Gastroesophageal sphincter (tissue), 4 donors: ENCODE results near the gene ACSS1. TPM values are rescaled to one million over a fixed set of nuclear protein-coding genes. Genes with fewer than 3 reads are reported as not detected.

Experiments
- ATAC-seq: fragments of 150-250 bp; one replicate; pipeline ENCODE4 v1.9.1; 2016; ENCODE audit warnings: mild to moderate bottlenecking, moderate library complexity
- H3K27ac ChIP-seq, 4 donors: fragments of 200-600 bp; sonication (generic) in 3 of 4; 1 replicate in 3 of 4; 2 replicates in 1 of 4; pipeline ENCODE4 v1.5.1; 2016 to 2019
- H3K27me3 ChIP-seq: fragments of 200-600 bp; sonication (generic); one replicate; pipeline ENCODE4 v1.5.1; 2019
- H3K36me3 ChIP-seq, 2 donors: fragments of 200-600 bp; sonication (generic); one replicate each; pipeline ENCODE4 v1.5.1; 2019; ENCODE audit warnings: control low read depth in 1 of 2
- H3K4me1 ChIP-seq, 3 donors: fragments of 200-600 bp; sonication (generic); 1 replicate in 2 of 3; 2 replicates in 1 of 3; pipeline ENCODE4 v1.5.1; 2016 to 2019; ENCODE audit warnings: control low read depth in 2 of 3
- H3K4me3 ChIP-seq, 2 donors: fragments of 200-600 bp; sonication (generic); one replicate each; pipeline ENCODE4 v1.5.1; 2019; ENCODE audit warnings: mild to moderate bottlenecking in 1 of 2, moderate library complexity in 1 of 2
- H3K9me3 ChIP-seq, 3 donors: fragments of 200-600 bp; sonication (generic); one replicate each; pipeline ENCODE4 v1.5.1; 2017 to 2019; ENCODE audit warnings: control low read depth in 2 of 3
- CTCF ChIP-seq, 4 experiments: fragments of 200-600 bp in 2 of 4; fragments of 450-650 bp in 2 of 4; sonication (generic) in 1 of 4; IDR thresholded peaks; one replicate each; pipeline ENCODE4 v1.5.1; 2017 to 2019; ENCODE audit warnings: antibody characterized with exemption in 4 of 4, mild to moderate bottlenecking in 2 of 4, moderate library complexity in 2 of 4
- EP300 ChIP-seq: sonication (generic); formaldehyde crosslinking; IDR thresholded peaks from one replicate; pipeline ENCODE4 v1.6.1; 2017; ENCODE audit warnings: antibody characterized with exemption, mild to moderate bottlenecking
- POLR2A ChIP-seq, 2 donors: fragments of 450-650 bp; IDR thresholded peaks; one replicate each; pipeline ENCODE4 v1.6.1; 2017; ENCODE audit warnings: antibody characterized with exemption in 2 of 2, mild to moderate bottlenecking in 2 of 2, moderate library complexity in 1 of 2
- POLR2AphosphoS5 ChIP-seq: sonication (generic); formaldehyde crosslinking; IDR thresholded peaks from one replicate; pipeline ENCODE4 v1.6.1; 2017; ENCODE audit warnings: antibody characterized with exemption
- WGBS, 2 donors: methylation state at CpG; one replicate each; pipeline ENCODE4 v1.1.5; 2018; ENCODE audit warnings: low coverage in 1 of 2; 5-methylcytosine and 5-hydroxymethylcytosine counted together
- total RNA-seq, 4 donors: library from RNA; depleted of rRNA; stranded (reverse); fragments of >200 nt; gene quantifications; one replicate each; pipeline ENCODE4 v1.1.0, GENCODE V29; 2016

Gene ACSS1
- total RNA-seq, 4 donors from 2014 or later, result 44.7 to 105 (median 61.6) TPM

- H3K4me1 ChIP-seq, result peaks cover 0 to 23% (median 7%) of the 10 kb centered on the region in 3 donors
- H3K9me3 ChIP-seq, result no peaks in the 10 kb centered on the region
- WGBS, 2 donors, result 50% methylated on average over 2 of the region's 2 CpGs; no CpG with 5 or more reads in 1 of the 2 donors
- peaks cover 64% of the 10 kb centered on the region for H3K27me3 ChIP-seq
- ATAC-seq, result no peak
- H3K4me3 ChIP-seq, result no peak overlapping the region
- TF ChIP-seq EP300 (no peak), CTCF (IDR thresholded peaks at IDR 0.05) (no peak), POLR2A (IDR thresholded peaks at IDR 0.05) (no peak), POLR2AphosphoS5 (no peak)
- no peak overlapping the region for H3K27ac ChIP-seq
- H3K36me3 ChIP-seq, result no peaks in the 10 kb centered on the region
These were observed 18.3 kb upstream of the ACSS1 start for GRCh38 chr20:25076201-25076600.

GRCh38 chr20:25073544-25073943, 15.6 kb upstream of the ACSS1 start:
- 73% methylated on average over 3 of the region's 9 CpGs; no CpG with 5 or more reads in 1 of the 2 donors for WGBS, 2 donors
- peaks cover 57% of the 10 kb centered on the region for H3K27me3 ChIP-seq
- no peaks in the 10 kb centered on the region for H3K36me3 ChIP-seq
- no peak for ATAC-seq
- no peaks in the 10 kb centered on the region for H3K9me3 ChIP-seq
- TF ChIP-seq POLR2AphosphoS5, result no peak
- TF ChIP-seq EP300, result no peak
- TF ChIP-seq POLR2A (IDR thresholded peaks at IDR 0.05), result no peak
- TF ChIP-seq CTCF (IDR thresholded peaks at IDR 0.05), result no peak
- no peak overlapping the region for H3K4me3 ChIP-seq
- H3K27ac ChIP-seq, result no peak overlapping the region
- peaks cover 0 to 20% (median 7%) of the 10 kb centered on the region in 3 donors for H3K4me1 ChIP-seq

- no peaks in the 10 kb centered on the region for H3K9me3 ChIP-seq
- no peak overlapping the region for H3K27ac ChIP-seq
- peaks cover 0 to 9% (median 3%) of the 10 kb centered on the region in 3 donors for H3K4me1 ChIP-seq
- H3K36me3 ChIP-seq, result no peaks in the 10 kb centered on the region
- H3K4me3 ChIP-seq, result no peak overlapping the region
- ATAC-seq, result no peak
- H3K27me3 ChIP-seq, result peaks cover 49% of the 10 kb centered on the region
- TF ChIP-seq POLR2A (IDR thresholded peaks at IDR 0.05), result no peak
- TF ChIP-seq EP300, result no peak
- no peak for TF ChIP-seq POLR2AphosphoS5
- no peak for TF ChIP-seq CTCF (IDR thresholded peaks at IDR 0.05)
- WGBS, 2 donors, result 51 to 58% methylated on average over 7 of the region's 7 CpGs
These were observed 14.4 kb upstream of the ACSS1 start for GRCh38 chr20:25072226-25072811.

- ATAC-seq, result no peak
- Histone ChIP-seq H3K9me3 (no peaks in the 10 kb centered on the region), H3K4me3 (no peak overlapping the region), H3K27me3 (peaks cover 45% of the 10 kb centered on the region), H3K27ac (no peak overlapping the region), H3K36me3 (no peaks in the 10 kb centered on the region), H3K4me1 (peaks cover 0 to 3% (median 0%) of the 10 kb centered on the region in 3 donors)
- TF ChIP-seq CTCF (IDR thresholded peaks at IDR 0.05), result no peak
- TF ChIP-seq EP300, result no peak
- TF ChIP-seq POLR2AphosphoS5, result no peak
- no peak for TF ChIP-seq POLR2A (IDR thresholded peaks at IDR 0.05)
- WGBS, 2 donors, result 17 to 24% methylated on average over 3 to 4 of the region's 4 CpGs
These were observed 13.8 kb upstream of the ACSS1 start for GRCh38 chr20:25071734-25072133.

- TF ChIP-seq EP300 (no peak), POLR2A (IDR thresholded peaks at IDR 0.05) (no peak), CTCF (IDR thresholded peaks at IDR 0.05) (no peak), POLR2AphosphoS5 (no peak)
- Histone ChIP-seq H3K36me3 (no peaks in the 10 kb centered on the region), H3K9me3 (no peaks in the 10 kb centered on the region), H3K4me3 (no peak overlapping the region), H3K27me3 (peaks cover 38% of the 10 kb centered on the region), H3K4me1 (peaks cover 0 to 7% (median 0%) of the 10 kb centered on the region in 3 donors), H3K27ac (no peak overlapping the region)
- no peak for ATAC-seq
- 47 to 48% methylated on average over 3 to 5 of the region's 5 CpGs for WGBS, 2 donors
These were observed 13.0 kb upstream of the ACSS1 start for GRCh38 chr20:25070821-25071473.
